Mucosa of descending colon (tissue), 3 donors: ENCODE results near the gene FOXN4. TPM values are rescaled to one million over a fixed set of nuclear protein-coding genes. Genes with fewer than 3 reads are reported as not detected.

ENCODE experiments used
- ATAC-seq: fragments of 200-7000 bp; cut with Tn5 transposase; one replicate; pipeline ENCODE4 v1.9.1; 2020; ENCODE audit warnings: mild to moderate bottlenecking, moderate library complexity
- DNase-seq, 3 donors: peaks; one replicate each; pipeline ENCODE4 v3.0.0-alpha.2; 2020
- H3K36me3 ChIP-seq: fragments of 200-600 bp; one replicate; pipeline ENCODE4 v1.8.0; 2021; ENCODE audit warnings: low read depth, mild to moderate bottlenecking
- H3K4me1 ChIP-seq: fragments of 200-600 bp; one replicate; pipeline ENCODE4 v1.8.0; 2021; ENCODE audit warnings: low read depth, mild to moderate bottlenecking
- H3K4me3 ChIP-seq: fragments of 200-600 bp; one replicate; pipeline ENCODE4 v1.8.0; 2021; ENCODE audit warnings: mild to moderate bottlenecking
- H3K9me3 ChIP-seq: fragments of 200-600 bp; one replicate; pipeline ENCODE4 v1.8.0; 2021; ENCODE audit warnings: mild to moderate bottlenecking
- intact Hi-C, 2 donors: fragments of 100-400 bp; cut with DNase I in 1 of 2; cut with micrococcal nuclease in 1 of 2; formaldehyde crosslinking; loops; one replicate each; pipeline versions ENCODE4 v1.11.0 to v1.11.1; 2022; cut with DNase I, micrococcal nuclease
- total RNA-seq, 3 donors: library from RNA; stranded (reverse); fragmentation: NEBNext Ultra II Directional in 2 of 3; extraction: Animal tissue kit (Norgen Biotek cat#: 25700) in 2 of 3; gene quantifications; one replicate each; pipeline versions ENCODE4 v1.2.1 to v1.2.4, GENCODE V29; 2021 to 2023
- TF ChIP-seq, protein P1 (sequence below): fragments of 200-600 bp; IDR thresholded peaks from one replicate; pipeline ENCODE4 v1.8.0; 2022; ENCODE audit warnings: antibody characterized with exemption, mild to moderate bottlenecking
- donor health status: DM: no; HTN: no; CAD: no; lungs with moderate emphysema.
- donor health status: DM: no; HTN: no; CAD: no.
- donor health status: DM: no; HTN: yes; CAD: no.

The FOXN4 gene
- total RNA-seq, 3 donors from 2014 or later = 0.25 TPM; not detected in 2

DNA sequence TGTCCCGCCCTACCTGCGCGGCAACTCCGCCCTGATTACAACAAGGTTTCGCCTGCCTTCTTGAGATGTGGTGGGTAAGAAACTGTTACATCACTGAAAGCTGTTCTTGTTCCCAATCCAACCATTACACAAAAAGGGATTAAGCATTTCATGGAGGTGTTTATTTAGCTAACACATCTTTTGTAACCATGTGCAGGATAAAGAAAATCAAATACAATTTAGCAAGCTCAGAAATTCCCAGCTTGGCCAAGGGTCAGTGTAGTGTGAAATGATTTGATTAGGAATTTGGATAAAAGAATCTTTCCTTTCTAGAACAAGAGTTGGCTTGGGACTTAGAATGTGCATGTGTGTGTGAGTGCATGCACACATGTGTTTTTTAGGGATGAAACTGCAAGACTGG is 6.3 kb downstream of the FOXN4 start:
- ATAC-seq (no peak), DNase-seq (no peak)
- intact Hi-C loops = no loop called here
- Histone ChIP-seq H3K4me1 (no peaks in the 10 kb centered on the region), H3K4me3 (no peak overlapping the region), H3K9me3 (no peaks in the 10 kb centered on the region), H3K36me3 (no peaks in the 10 kb centered on the region)
- TF ChIP-seq, protein P1, sequence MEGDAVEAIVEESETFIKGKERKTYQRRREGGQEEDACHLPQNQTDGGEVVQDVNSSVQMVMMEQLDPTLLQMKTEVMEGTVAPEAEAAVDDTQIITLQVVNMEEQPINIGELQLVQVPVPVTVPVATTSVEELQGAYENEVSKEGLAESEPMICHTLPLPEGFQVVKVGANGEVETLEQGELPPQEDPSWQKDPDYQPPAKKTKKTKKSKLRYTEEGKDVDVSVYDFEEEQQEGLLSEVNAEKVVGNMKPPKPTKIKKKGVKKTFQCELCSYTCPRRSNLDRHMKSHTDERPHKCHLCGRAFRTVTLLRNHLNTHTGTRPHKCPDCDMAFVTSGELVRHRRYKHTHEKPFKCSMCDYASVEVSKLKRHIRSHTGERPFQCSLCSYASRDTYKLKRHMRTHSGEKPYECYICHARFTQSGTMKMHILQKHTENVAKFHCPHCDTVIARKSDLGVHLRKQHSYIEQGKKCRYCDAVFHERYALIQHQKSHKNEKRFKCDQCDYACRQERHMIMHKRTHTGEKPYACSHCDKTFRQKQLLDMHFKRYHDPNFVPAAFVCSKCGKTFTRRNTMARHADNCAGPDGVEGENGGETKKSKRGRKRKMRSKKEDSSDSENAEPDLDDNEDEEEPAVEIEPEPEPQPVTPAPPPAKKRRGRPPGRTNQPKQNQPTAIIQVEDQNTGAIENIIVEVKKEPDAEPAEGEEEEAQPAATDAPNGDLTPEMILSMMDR = no peak

DNA sequence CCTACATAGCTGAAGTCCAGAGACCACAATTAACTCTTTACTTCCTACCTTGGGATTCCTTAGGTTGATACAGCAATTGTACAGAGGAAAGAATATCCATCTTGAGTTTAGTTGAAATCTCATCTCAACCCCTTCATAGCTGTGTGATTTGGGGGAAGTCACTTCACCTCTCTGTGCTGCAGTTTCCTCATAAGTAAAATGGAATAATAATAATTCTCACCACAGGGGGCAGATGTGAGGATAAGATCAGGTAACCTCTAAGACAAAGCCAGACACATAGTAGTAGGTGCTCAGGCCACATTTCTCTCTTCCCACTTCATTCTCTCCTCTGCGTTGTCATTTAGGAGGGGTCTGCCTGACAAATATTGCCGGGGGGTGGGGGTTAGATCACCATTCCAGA is 6.7 kb downstream of the FOXN4 start:
- TF ChIP-seq, protein P1 = no peak
- intact Hi-C loops = no loop called here
- Histone ChIP-seq H3K4me1 (no peaks in the 10 kb centered on the region), H3K9me3 (no peaks in the 10 kb centered on the region), H3K4me3 (no peak overlapping the region), H3K36me3 (no peaks in the 10 kb centered on the region)
- DNase-seq (no peak), ATAC-seq (no peak)

DNA sequence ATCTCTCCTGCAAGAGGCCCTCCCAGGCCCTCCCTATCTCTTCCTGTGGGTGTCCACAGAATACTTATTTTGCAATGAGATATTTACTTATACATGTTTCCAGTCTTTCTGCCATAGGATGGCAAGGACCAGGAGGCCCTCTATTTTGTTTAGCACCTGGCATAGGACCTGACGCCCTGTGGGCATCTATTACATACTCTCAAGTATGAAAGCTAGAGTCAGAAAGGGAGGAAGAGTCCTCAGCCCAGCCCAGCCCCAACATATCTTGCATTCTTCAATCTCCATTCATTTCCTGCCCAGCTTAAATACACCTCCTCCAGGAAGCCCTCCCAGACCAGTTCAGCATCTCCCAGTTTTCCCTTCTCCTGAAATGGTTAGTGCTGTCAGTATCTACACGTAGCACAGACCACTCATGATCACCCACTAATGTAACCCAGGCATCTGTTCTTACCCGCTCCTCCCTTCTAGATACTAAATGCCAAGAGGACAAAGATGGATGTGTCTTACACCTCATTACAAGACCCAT is 7.4 kb downstream of the FOXN4 start:
- intact Hi-C loops = no loop called here
- Histone ChIP-seq H3K9me3 (no peaks in the 10 kb centered on the region), H3K4me1 (no peaks in the 10 kb centered on the region), H3K4me3 (no peak overlapping the region), H3K36me3 (no peaks in the 10 kb centered on the region)
- ATAC-seq (no peak), DNase-seq (no peak)
- TF ChIP-seq, protein P1 = no peak

DNA sequence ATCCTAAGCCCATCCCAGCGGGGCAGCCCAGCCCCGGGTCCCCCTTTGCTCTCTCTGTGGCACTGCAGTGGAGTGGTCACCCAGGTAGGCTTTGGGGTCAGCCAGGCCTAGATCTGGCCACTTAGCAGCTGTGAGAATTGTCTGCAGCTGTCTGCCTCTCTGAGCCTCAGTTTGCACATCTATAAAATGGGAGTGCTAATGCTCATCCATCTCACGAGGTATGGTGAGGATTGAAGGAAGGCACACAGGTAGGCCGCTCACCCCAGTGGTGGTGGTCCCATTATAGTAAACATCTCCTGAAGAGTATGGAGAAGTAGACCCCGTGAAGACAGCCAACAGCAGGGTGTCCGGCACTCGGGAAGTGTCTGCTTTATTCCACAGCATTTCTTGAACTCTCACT is 9.2 kb downstream of the FOXN4 start:
- H3K4me1 ChIP-seq = no peaks in the 10 kb centered on the region
- ATAC-seq = no peak

DNA sequence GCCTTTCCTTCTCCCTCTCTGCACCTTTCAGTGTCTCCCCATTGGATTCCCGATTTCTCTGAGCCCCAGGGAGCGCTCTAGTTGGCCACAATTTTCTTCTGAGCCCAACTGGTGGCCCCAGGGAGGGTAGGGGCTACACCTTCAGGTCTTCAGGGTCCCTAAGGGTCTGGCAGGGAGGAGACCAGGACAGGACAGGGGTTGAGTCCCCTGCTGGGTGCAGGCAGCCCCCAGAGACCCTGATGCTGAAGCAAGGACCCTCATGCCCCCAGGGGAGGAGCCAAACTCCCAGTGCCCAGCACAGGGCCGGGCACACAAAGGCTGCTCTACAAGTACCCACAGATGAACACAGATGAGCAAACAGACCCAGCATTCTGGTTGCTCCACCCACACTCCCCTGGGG is 12.7 kb downstream of the FOXN4 start:
- ATAC-seq = no peak
- DNase-seq = no peak
- Histone ChIP-seq H3K4me1 (no peaks in the 10 kb centered on the region), H3K9me3 (no peaks in the 10 kb centered on the region), H3K4me3 (no peak overlapping the region), H3K36me3 (no peaks in the 10 kb centered on the region)
- TF ChIP-seq, protein P1 = no peak
- intact Hi-C loops = no loop called here

More for the DNA sequence above, 9.2 kb downstream of the FOXN4 start:
- TF ChIP-seq, protein P1 = no peak
- DNase-seq = no peak
- intact Hi-C loops = no loop called here
- no peaks in the 10 kb centered on the region for H3K9me3 ChIP-seq
- H3K36me3 ChIP-seq = no peaks in the 10 kb centered on the region
- no peak overlapping the region for H3K4me3 ChIP-seq
